Measurements from ENCODE around the gene DNAJB1. TPM values are rescaled to one million over a fixed set of nuclear protein-coding genes. Genes with fewer than 3 reads are reported as not detected.

Gene DNAJB1
- total RNA-seq, 1 experiment from 2014 or later, result 122 TPM

GRCh38 chr19:14467816-14468215, 50.4 kb downstream of the DNAJB1 start:
- POLR2A ChIA-PET (ENCODE audit: low non-redundant PET), result no interaction called here

DNA sequence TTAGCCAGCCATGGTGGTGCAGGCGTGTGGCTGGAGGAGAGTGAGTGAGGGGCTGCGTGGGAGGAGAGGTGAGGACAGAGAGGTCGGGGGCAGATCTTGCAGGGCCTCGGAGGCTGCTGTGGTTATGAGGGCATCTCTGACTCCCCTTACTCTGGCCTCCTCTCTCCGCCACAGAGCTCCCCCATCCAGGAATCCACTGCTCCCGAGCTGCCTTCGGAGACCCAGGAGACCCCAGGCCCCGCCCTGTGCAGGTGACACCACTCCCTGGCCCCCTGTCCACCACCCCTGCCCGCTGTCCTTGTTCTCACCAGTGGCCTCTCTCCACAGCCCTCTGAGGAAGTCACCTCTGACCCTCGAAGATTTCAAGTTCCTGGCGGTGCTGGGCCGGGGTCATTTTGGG, 50.8 kb downstream of the DNAJB1 start:
- Histone ChIP-seq H3K36me3 (ENCODE audit: insufficient read depth, low read length, poor library complexity, severe bottlenecking) (peaks cover 14% of the 10 kb centered on the region), H3K27ac (ENCODE audit: low read depth, low read length, poor library complexity, severe bottlenecking) (no peak overlapping the region), H3K4me1 (ENCODE audit: insufficient read depth, low read length, poor library complexity, severe bottlenecking) (peaks cover 5% of the 10 kb centered on the region), H3K9me3 (ENCODE audit: low read depth, low read length, poor library complexity, severe bottlenecking) (no peaks in the 10 kb centered on the region), H3K27me3 (replicated peaks; ENCODE audit: insufficient read depth, low read depth, low read length, poor library complexity) (no peaks in the 10 kb centered on the region), H3K4me3 (ENCODE audit: low read depth, low read length, poor library complexity, severe bottlenecking) (no peak overlapping the region)
- DNase-seq (ENCODE audit: low spot score), result no peak
- ChIA-PET CTCF (interaction anchor here (0.5 kb wide), 1 partner anchor 105 kb away, joined by 3 read pairs; no protein-coding TSS in a partner anchor), POLR2A (ENCODE audit: low non-redundant PET) (no interaction called here)
- TF ChIP-seq EZH2 (IDR thresholded peaks at IDR 0.05; ENCODE audit: borderline replicate concordance, low read depth, low read length, poor library complexity, severe bottlenecking), result no peak
- TF ChIP-seq, protein P1, sequence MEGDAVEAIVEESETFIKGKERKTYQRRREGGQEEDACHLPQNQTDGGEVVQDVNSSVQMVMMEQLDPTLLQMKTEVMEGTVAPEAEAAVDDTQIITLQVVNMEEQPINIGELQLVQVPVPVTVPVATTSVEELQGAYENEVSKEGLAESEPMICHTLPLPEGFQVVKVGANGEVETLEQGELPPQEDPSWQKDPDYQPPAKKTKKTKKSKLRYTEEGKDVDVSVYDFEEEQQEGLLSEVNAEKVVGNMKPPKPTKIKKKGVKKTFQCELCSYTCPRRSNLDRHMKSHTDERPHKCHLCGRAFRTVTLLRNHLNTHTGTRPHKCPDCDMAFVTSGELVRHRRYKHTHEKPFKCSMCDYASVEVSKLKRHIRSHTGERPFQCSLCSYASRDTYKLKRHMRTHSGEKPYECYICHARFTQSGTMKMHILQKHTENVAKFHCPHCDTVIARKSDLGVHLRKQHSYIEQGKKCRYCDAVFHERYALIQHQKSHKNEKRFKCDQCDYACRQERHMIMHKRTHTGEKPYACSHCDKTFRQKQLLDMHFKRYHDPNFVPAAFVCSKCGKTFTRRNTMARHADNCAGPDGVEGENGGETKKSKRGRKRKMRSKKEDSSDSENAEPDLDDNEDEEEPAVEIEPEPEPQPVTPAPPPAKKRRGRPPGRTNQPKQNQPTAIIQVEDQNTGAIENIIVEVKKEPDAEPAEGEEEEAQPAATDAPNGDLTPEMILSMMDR (conservative IDR thresholded peaks at IDR 0.05; ENCODE audit: low read depth, low read length), result no peak
- intact Hi-C loops (cut with micrococcal nuclease; ENCODE audit: unreplicated experiment), result no loop called here
- BruUV-seq (replicated peaks), result no TSS peak

More at GRCh38 chr19:14467816-14468215, 50.4 kb downstream of the DNAJB1 start:
- Histone ChIP-seq H3K9me3 (ENCODE audit: low read depth, low read length, poor library complexity, severe bottlenecking) (no peaks in the 10 kb centered on the region), H3K4me1 (ENCODE audit: insufficient read depth, low read length, poor library complexity, severe bottlenecking) (peaks cover 5% of the 10 kb centered on the region), H3K36me3 (ENCODE audit: insufficient read depth, low read length, poor library complexity, severe bottlenecking) (peaks cover 14% of the 10 kb centered on the region), H3K27me3 (replicated peaks; ENCODE audit: insufficient read depth, low read depth, low read length, poor library complexity) (no peaks in the 10 kb centered on the region), H3K4me3 (ENCODE audit: low read depth, low read length, poor library complexity, severe bottlenecking) (no peak overlapping the region), H3K27ac (ENCODE audit: low read depth, low read length, poor library complexity, severe bottlenecking) (no peak overlapping the region)
- intact Hi-C loops (cut with micrococcal nuclease; ENCODE audit: unreplicated experiment), result no loop called here
- no peak for DNase-seq (ENCODE audit: low spot score)
- CTCF ChIA-PET, result interaction anchor here (0.5 to 0.9 kb wide), 2 partner anchors 12 to 106 kb away, joined by 3 read pairs; no protein-coding TSS in a partner anchor
- TF ChIP-seq EZH2 (IDR thresholded peaks at IDR 0.05; ENCODE audit: borderline replicate concordance, low read depth, low read length, poor library complexity, severe bottlenecking), result no peak
- TF ChIP-seq, protein P1 (conservative IDR thresholded peaks at IDR 0.05; ENCODE audit: low read depth, low read length), result no peak
- BruUV-seq (replicated peaks), result no TSS peak

Small RNA genes lying within 50 kb of the gene (microRNA-seq; reads per million reads assigned to microRNA genes)
- not detected for gene MIR639

Other genes starting within 250 kb of the DNAJB1 start
- 45.7 and 51.7 TPM in 2 replicates for gene ADGRE5, start 137.0 kb downstream of the DNAJB1 start, total RNA-seq (2021)
- gene DDX39A, start 99.1 kb downstream of the DNAJB1 start, total RNA-seq (2021), result 190 and 223 TPM in 2 replicates
- 91.4 and 127 TPM in 2 replicates for gene PKN1, start 85.1 kb downstream of the DNAJB1 start, total RNA-seq (2021)
- 0.72 TPM in 1 of 2 replicates, not detected in the other for gene PTGER1, start 43.0 kb downstream of the DNAJB1 start, total RNA-seq (2021)
- 59.4 and 61.7 TPM in 2 replicates for gene GIPC1, start 22.3 kb downstream of the DNAJB1 start, total RNA-seq (2021)
- 189 and 203 TPM in 2 replicates for gene TECR, start 11.2 kb upstream of the DNAJB1 start, total RNA-seq (2021)
- 180 and 196 TPM in 2 replicates for gene NDUFB7, start 53.7 kb upstream of the DNAJB1 start, total RNA-seq (2021)
- not detected in 2 replicates for gene CLEC17A, start 64.7 kb upstream of the DNAJB1 start, total RNA-seq (2021)
- gene ADGRE3, start 156.4 kb upstream of the DNAJB1 start, total RNA-seq (2021), result not detected in 2 replicates
- 19.2 TPM in 2 replicates for gene ZNF333, start 171.7 kb upstream of the DNAJB1 start, total RNA-seq (2021)

Measured in A673 (cell line).